GM12878 (cell line): ENCODE results near the gene BACE1-AS. TPM values are rescaled to one million over a fixed set of nuclear protein-coding genes. Genes with fewer than 3 reads are reported as not detected.

Source experiments
- ATAC-seq: fragments of 200-7000 bp; cut with Tn5 transposase; 3 replicates; pipeline ENCODE4 v1.9.1; 2020; ENCODE audit warnings: mild to moderate bottlenecking, moderate library complexity
- BruUV-seq: library from RNA; stranded (reverse); fragments of 400-500 nt; replicated peaks from 2 replicates; lab custom pipeline; 2021; lab: Mats Ljungman, UMichigan
- CTCF ChIA-PET: fragments of 300-600 bp; sonication (Branson Sonifier 250); formaldehyde crosslinking; extraction: SDS; loops from one replicate; lab custom pipeline; 2021; ENCODE audit warnings: inconsistent platforms; lab: Yijun Ruan, JAX
- POLR2A ChIA-PET: fragments of 350-600 bp; formaldehyde crosslinking; extraction: SDS; loops from one replicate; lab custom pipeline; 2021; ENCODE audit warnings: inconsistent platforms; lab: Charles Lee
- RAD21 ChIA-PET: fragments of 300-600 bp; sonication (Branson Sonifier 250); formaldehyde crosslinking; loops from one replicate; lab custom pipeline; 2023; ENCODE audit warnings: antibody characterized with exemption; ENCODE audit not compliant: unreplicated experiment; lab: Charles Lee
- SMC1A ChIA-PET: fragments of 300-600 bp; sonication (Branson Sonifier 250); formaldehyde crosslinking; loops from one replicate; lab custom pipeline; 2023; ENCODE audit not compliant: unreplicated experiment, uncharacterized antibody; lab: Charles Lee
- DNase-seq: peaks from one replicate; pipeline ENCODE4 v3.0.0-alpha.2; 2011; ENCODE audit warnings: low read depth, low spot score
- FAIRE-seq: peaks from 3 replicates; lab custom pipeline; 2011; peaks lifted over from hg19 to GRCh38; lab: Jason Lieb, UNC
- H2AFZ ChIP-seq: 2 replicates; pipeline ENCODE4 v1.6.0; 2011; ENCODE audit warnings: low read depth, low read length, control low read depth; ENCODE audit not compliant: control insufficient read depth
- H3K27ac ChIP-seq: 2 replicates; pipeline ENCODE4 v1.5.1; 2011; ENCODE audit warnings: control low read depth; ENCODE audit not compliant: control insufficient read depth, insufficient read depth
- H3K27me3 ChIP-seq, 2 experiments: replicated peaks in 1 of 2; 2 replicates each; pipeline versions ENCODE4 v1.6.0 to v1.6.1; 2011; ENCODE audit warnings: low read length in 1 of 2; ENCODE audit not compliant: control insufficient read depth in 2 of 2, insufficient read depth in 2 of 2
- H3K36me3 ChIP-seq, 2 experiments: 2 replicates each; pipeline ENCODE4 v1.5.1; 2011; ENCODE audit warnings: low read length in 1 of 2; ENCODE audit not compliant: control insufficient read depth in 2 of 2, insufficient read depth in 2 of 2
- H3K4me1 ChIP-seq: 2 replicates; pipeline ENCODE4 v1.6.1; 2011; ENCODE audit warnings: mild to moderate bottlenecking, low read length, moderate library complexity, mixed read lengths; ENCODE audit not compliant: control insufficient read depth, insufficient read depth
- H3K4me2 ChIP-seq: 2 replicates; pipeline ENCODE4 v1.6.0; 2011; ENCODE audit warnings: control low read depth; ENCODE audit not compliant: control insufficient read depth, insufficient read depth
- H3K4me3 ChIP-seq: fragments of 200-600 bp; sonication (generic); 2 replicates; pipeline ENCODE4 v1.5.1; 2016
- H3K79me2 ChIP-seq: 2 replicates; pipeline ENCODE4 v1.6.0; 2011; ENCODE audit warnings: low read length; ENCODE audit not compliant: control insufficient read depth, insufficient read depth
- H3K9ac ChIP-seq: 2 replicates; pipeline ENCODE4 v1.8.0; 2011; ENCODE audit warnings: low read length, control low read depth, mixed read lengths; ENCODE audit not compliant: control insufficient read depth, insufficient read depth
- H3K9me3 ChIP-seq: replicated peaks from 3 replicates; pipeline ENCODE4 v1.5.1; 2011; ENCODE audit warnings: mild to moderate bottlenecking, low read length; ENCODE audit not compliant: control insufficient read depth, insufficient read depth
- H4K20me1 ChIP-seq: 2 replicates; pipeline ENCODE4 v1.6.0; 2011; ENCODE audit not compliant: control insufficient read depth, insufficient read depth
- E2F8 ChIP-seq: fragments of 450-650 bp; IDR thresholded peaks from 2 replicates; pipeline ENCODE4 v1.6.1; 2018; ENCODE audit warnings: mild to moderate bottlenecking, low read depth, moderate library complexity; ENCODE audit not compliant: partially characterized antibody
- ESRRA ChIP-seq: IDR thresholded peaks from 2 replicates; pipeline ENCODE4 v1.6.1; 2012; ENCODE audit warnings: mild to moderate bottlenecking, low read length, improper control_type of control experiment
- FOS ChIP-seq: IDR thresholded peaks from 3 replicates; pipeline ENCODE4 v1.6.1; 2011; ENCODE audit warnings: borderline replicate concordance; ENCODE audit not compliant: insufficient read length; ENCODE audit errors: extremely low read depth
- MEF2B ChIP-seq: fragments of 450-650 bp; IDR thresholded peaks from 2 replicates; pipeline ENCODE4 v1.6.1; 2018; ENCODE audit warnings: mild to moderate bottlenecking, moderate library complexity; ENCODE audit not compliant: partially characterized antibody, poor library complexity, severe bottlenecking
- RAD21 ChIP-seq: IDR thresholded peaks from 2 replicates; pipeline ENCODE4 v1.6.1; 2011; ENCODE audit warnings: mild to moderate bottlenecking, low read depth, low read length, moderate library complexity; ENCODE audit not compliant: insufficient read depth
- RUNX3 ChIP-seq: IDR thresholded peaks from 2 replicates; pipeline ENCODE4 v1.6.1; 2012; ENCODE audit warnings: low read length, inconsistent platforms
- SMAD1 ChIP-seq: fragments of 450-650 bp; IDR thresholded peaks from 2 replicates; pipeline ENCODE4 v1.6.1; 2018; ENCODE audit warnings: mild to moderate bottlenecking, low read depth; ENCODE audit not compliant: partially characterized antibody
- SPI1 ChIP-seq: IDR thresholded peaks from 2 replicates; pipeline ENCODE4 v1.6.1; 2011; ENCODE audit warnings: low read depth, mild to moderate bottlenecking, low read length, moderate library complexity, borderline replicate concordance; ENCODE audit not compliant: insufficient read depth
- TCF3 ChIP-seq: IDR thresholded peaks from 2 replicates; pipeline ENCODE4 v1.6.1; 2012; ENCODE audit warnings: low read depth, mild to moderate bottlenecking, low read length, borderline replicate concordance; ENCODE audit not compliant: insufficient read depth
- TCF7 ChIP-seq: IDR thresholded peaks from 2 replicates; pipeline ENCODE4 v1.6.1; 2014; ENCODE audit warnings: antibody characterized with exemption, borderline replicate concordance
- WGBS: methylation state at CpG from one replicate; pipeline ENCODE4 v1.1.6; 2016; ENCODE audit warnings: low lambda C conversion rate; ENCODE audit not compliant: insufficient replicate concordance, insufficient coverage; ENCODE audit errors: missing lambda C conversion rate; 5-methylcytosine and 5-hydroxymethylcytosine counted together
- in situ Hi-C: fragments of 300-500 bp; cut with MboI; formaldehyde crosslinking; loops from 9 replicates; pipeline ENCODE4 v1.14.3; 2018; ENCODE audit warnings: mixed read lengths
- intact Hi-C: fragments of 100-400 bp; cut with micrococcal nuclease; formaldehyde crosslinking; loops from one replicate; pipeline ENCODE4 v1.14.2; 2022; ENCODE audit not compliant: unreplicated experiment
- polyA plus RNA-seq, 11 experiments: library from polyadenylated mRNA; depleted of rRNA in 4 of 11; unstranded in 6 of 11; stranded (reverse) in 5 of 11; fragments of >200 nt; fragmentation: Nextera tagmentation in 4 of 11; fragmentation: Illumina TruSeq in 1 of 11; extraction: Ambion mirVana in 4 of 11; extraction: Trizol in 1 of 11; gene quantifications; 1 replicate in 1 of 11; 2 replicates in 10 of 11; pipeline versions ENCODE4 v1.2.1 to v1.2.3, GENCODE V29; 2011 to 2016; ENCODE audit warnings: inconsistent platforms in 2 of 11, missing spikeins in 2 of 11, low read depth in 1 of 11
- total RNA-seq, 4 experiments: library from RNA; depleted of rRNA in 3 of 4; stranded (reverse); fragments of >200 nt in 3 of 4; fragmentation: Illumina TruSeq in 1 of 4; extraction: Trizol in 1 of 4; gene quantifications; 2 replicates each; pipeline versions ENCODE4 v1.2.1 to v1.2.3, GENCODE V29; 2013 to 2021
- TF ChIP-seq, protein P1 (sequence below): fragments of 450-650 bp; IDR thresholded peaks from 2 replicates; pipeline ENCODE4 v1.6.1; 2016; ENCODE audit warnings: mild to moderate bottlenecking

Gene BACE1-AS
- total and polyA plus RNA-seq, 10 of the 15 experiments (the other 5 are each of a cell fraction or from before 2014, with no cell fraction given), result 2.0 to 6.7 (median 3.9) TPM

- peaks cover 2% of the 10 kb centered on the region in 2 experiments; a peak in 1 of 4 replicates for H3K27me3 ChIP-seq
- H3K4me2 ChIP-seq, result no peak overlapping the region
- 51% methylated on average over 7 of the region's 7 CpGs for WGBS
- no peaks in the 10 kb centered on the region for H3K9me3 ChIP-seq
- no peak for DNase-seq
- intact Hi-C loops, result no loop called here
- TF ChIP-seq ESRRA (no peak), MEF2B (no peak), SMAD1 (no peak), RAD21 (no peak), SPI1 (peak; percentile 82; the same call in 1 of the 2 replicates), TCF3 (no peak), E2F8 (no peak), TCF7 (no peak), FOS (no peak), RUNX3 (peak; percentile 37)
- TF ChIP-seq, protein P1, sequence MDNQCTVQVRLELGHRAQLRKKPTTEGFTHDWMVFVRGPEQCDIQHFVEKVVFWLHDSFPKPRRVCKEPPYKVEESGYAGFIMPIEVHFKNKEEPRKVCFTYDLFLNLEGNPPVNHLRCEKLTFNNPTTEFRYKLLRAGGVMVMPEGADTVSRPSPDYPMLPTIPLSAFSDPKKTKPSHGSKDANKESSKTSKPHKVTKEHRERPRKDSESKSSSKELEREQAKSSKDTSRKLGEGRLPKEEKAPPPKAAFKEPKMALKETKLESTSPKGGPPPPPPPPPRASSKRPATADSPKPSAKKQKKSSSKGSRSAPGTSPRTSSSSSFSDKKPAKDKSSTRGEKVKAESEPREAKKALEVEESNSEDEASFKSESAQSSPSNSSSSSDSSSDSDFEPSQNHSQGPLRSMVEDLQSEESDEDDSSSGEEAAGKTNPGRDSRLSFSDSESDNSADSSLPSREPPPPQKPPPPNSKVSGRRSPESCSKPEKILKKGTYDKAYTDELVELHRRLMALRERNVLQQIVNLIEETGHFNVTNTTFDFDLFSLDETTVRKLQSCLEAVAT, result 0 out of 2 replicates have a peak, but pooled peaks have one; percentile 41
- TF ChIP-seq, all 136 proteins: peak for 3
- ChIA-PET RAD21 (interaction anchor here (2.0 kb wide), 1 partner anchor 26 kb away, joined by 6 read pairs; the partner anchor contains the start of gene CEP164), SMC1A (interaction anchor here (0.9 kb wide), 1 partner anchor 33 kb away, joined by 3 read pairs; no protein-coding TSS in a partner anchor), POLR2A (no interaction called here), CTCF (interaction anchor here (1.0 kb wide), 1 partner anchor 506 kb away, joined by 3 read pairs; no protein-coding TSS in a partner anchor)
- Histone ChIP-seq H3K36me3 (no peaks in the 10 kb centered on the region), H3K9ac (no peak overlapping the region), H3K79me2 (no peaks in the 10 kb centered on the region), H3K4me3 (no peak overlapping the region), H4K20me1 (no peaks in the 10 kb centered on the region), H3K27ac (no peak overlapping the region), H3K4me1 (no peaks in the 10 kb centered on the region), H2AFZ (no peak overlapping the region)
- in situ Hi-C loops, result no loop called here
- FAIRE-seq (no peak), ATAC-seq (peak; percentile 69)
- no TSS peak for BruUV-seq
Observed at GRCh38 chr11:117302228-117302627, 11.1 kb downstream of the BACE1-AS start.
